GM12891 (cell line): ENCODE results near the gene ZNF385B.

ENCODE experiments used
- DNase-seq: peaks from one replicate; pipeline ENCODE4 v3.0.0; 2011; ENCODE audit warnings: low spot score; ENCODE audit not compliant: insufficient read length
- FAIRE-seq: peaks from 2 replicates; lab custom pipeline; 2011; peaks lifted over from hg19 to GRCh38; lab: Jason Lieb, UNC
- PAX5 ChIP-seq: IDR thresholded peaks from 2 replicates; pipeline ENCODE4 v1.6.1; 2011; ENCODE audit warnings: low read length, moderate library complexity, mild to moderate bottlenecking; ENCODE audit not compliant: insufficient read depth, severe bottlenecking
- POLR2A ChIP-seq: IDR thresholded peaks from 2 replicates; pipeline ENCODE4 v1.6.1; 2011; ENCODE audit warnings: low read depth, low read length, control low read depth
- POLR2AphosphoS5 ChIP-seq: IDR thresholded peaks from 2 replicates; pipeline ENCODE4 v1.6.1; 2011; ENCODE audit warnings: low read depth, low read length, control low read depth
- POU2F2 ChIP-seq: IDR thresholded peaks from 2 replicates; pipeline ENCODE4 v1.6.1; 2011; ENCODE audit warnings: low read depth, mild to moderate bottlenecking, control low read depth, low read length, moderate library complexity
- SPI1 ChIP-seq: IDR thresholded peaks from 2 replicates; pipeline ENCODE4 v1.6.1; 2011; ENCODE audit warnings: low read depth, low read length, control low read depth
- TAF1 ChIP-seq: IDR thresholded peaks from 2 replicates; pipeline ENCODE4 v1.6.1; 2011; ENCODE audit warnings: low read depth, low read length, control low read depth

ZNF385B gene

DNA sequence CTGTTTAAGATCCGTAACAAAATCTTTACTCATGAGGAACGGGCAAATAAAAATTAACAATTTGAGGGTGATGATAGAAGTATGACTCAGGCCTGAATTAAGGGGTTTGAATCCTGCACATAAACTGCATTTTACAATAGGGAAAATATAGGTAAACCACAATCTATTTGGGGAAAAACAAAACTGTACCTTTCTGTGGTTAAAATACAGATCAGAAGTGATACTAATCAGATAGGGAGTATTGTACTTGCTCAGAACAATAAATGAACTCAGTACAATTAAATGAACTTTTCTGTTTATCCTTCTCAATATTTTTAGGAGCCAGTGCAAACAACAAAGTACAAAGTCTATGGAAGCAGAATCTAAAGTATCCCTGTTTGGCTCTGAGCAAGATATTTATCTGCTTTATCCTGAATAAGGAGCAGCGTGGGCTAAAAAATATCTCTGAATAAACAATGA, 287.3 kb downstream of the ZNF385B start:
- DNase-seq = no peak
- TF ChIP-seq TAF1 (no peak), POLR2AphosphoS5 (no peak)
- no peak for FAIRE-seq

DNA sequence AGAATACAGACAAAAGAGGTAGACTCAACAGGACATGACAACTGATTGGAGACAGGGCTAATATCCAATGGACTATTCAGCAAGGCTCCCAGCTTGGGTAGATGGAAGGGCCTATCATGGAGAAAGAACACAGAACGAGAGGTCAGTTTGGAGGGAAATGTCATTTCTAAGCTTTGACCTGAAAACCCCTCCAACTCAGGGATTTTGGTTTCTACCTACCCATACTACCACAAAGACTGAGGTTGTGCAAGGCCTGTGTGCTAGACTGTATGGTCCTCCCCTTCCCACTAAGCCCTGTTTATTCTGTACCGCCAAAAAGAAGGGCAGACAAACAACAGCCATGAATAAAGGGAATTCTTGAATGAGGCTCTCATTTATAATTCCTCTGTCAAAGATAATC, 288.9 kb downstream of the ZNF385B start:
- FAIRE-seq = no peak
- TF ChIP-seq POLR2A = no peak
- no peak for TF ChIP-seq TAF1
- TF ChIP-seq POU2F2 = no peak
- TF ChIP-seq POLR2AphosphoS5 = no peak
- no peak for TF ChIP-seq PAX5
- TF ChIP-seq SPI1 = no peak
- DNase-seq = no peak

GRCh38 chr2:179571721-179572120, 289.7 kb downstream of the ZNF385B start:
- DNase-seq = no peak
- TF ChIP-seq PAX5 (no peak), POU2F2 (no peak), POLR2AphosphoS5 (no peak), TAF1 (no peak), POLR2A (no peak), SPI1 (no peak)
- no peak for FAIRE-seq

DNA sequence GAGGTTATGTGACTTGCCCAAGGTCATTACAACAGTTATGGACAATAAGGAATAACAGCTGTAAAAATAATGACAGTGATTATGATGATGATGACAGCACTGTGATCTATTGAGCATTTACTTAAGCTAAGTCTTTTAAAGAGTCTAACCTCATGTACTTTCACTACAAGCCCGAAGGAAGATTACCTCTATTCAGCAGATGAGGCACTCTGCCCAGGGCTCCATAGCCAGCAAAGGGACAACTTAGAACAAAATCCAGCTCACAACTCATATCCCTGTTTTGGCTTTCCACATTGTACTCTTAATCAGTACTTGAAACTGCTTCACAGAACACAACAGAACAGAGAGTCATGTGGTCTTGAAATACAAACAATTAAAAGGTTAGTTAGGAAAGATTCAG, 290.2 kb downstream of the ZNF385B start:
- FAIRE-seq (no peak), DNase-seq (no peak)
- TF ChIP-seq TAF1 (no peak), PAX5 (no peak), POU2F2 (no peak)

GRCh38 chr2:179569831-179570233, 291.6 kb downstream of the ZNF385B start:
- TF ChIP-seq PAX5 = no peak
- TF ChIP-seq POLR2A = no peak
- no peak for TF ChIP-seq POU2F2
- no peak for TF ChIP-seq POLR2AphosphoS5
- TF ChIP-seq SPI1 = no peak
- no peak for TF ChIP-seq TAF1
- DNase-seq (no peak), FAIRE-seq (no peak)

GRCh38 chr2:179565807-179566206, 295.6 kb downstream of the ZNF385B start:
- TF ChIP-seq SPI1 (no peak), TAF1 (no peak), POU2F2 (no peak), POLR2A (no peak), PAX5 (no peak), POLR2AphosphoS5 (no peak)
- FAIRE-seq (no peak), DNase-seq (no peak)

DNA sequence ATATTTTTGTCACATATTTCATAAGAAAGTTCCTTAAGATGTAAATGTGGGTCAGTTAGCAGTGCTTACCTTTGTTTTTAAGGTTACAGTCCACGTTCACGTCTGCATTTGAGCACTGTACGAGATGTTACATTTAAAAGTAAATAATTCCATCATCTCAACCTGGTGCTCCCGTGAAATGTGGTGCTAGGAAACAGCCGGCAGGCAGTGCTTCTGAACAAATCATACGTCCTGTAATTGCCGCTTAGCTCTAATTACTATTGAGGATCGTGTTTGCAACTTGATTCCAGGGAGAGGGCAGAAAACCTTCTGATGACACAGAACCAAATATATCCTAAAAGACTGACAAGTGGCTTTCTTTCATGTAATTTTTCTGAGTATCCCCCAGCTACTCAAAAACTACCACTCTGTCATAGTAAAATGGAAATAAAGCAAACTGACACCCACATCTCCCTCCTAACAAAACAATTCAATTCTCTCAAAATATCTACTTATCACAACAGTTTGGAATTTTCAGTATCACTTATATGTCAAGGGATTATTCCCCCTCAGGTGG, 299.0 kb downstream of the ZNF385B start:
- FAIRE-seq (no peak), DNase-seq (no peak)
- no peak for TF ChIP-seq SPI1
- TF ChIP-seq POLR2A = no peak
- no peak for TF ChIP-seq TAF1
- no peak for TF ChIP-seq PAX5
- no peak for TF ChIP-seq POLR2AphosphoS5
- no peak for TF ChIP-seq POU2F2

DNA sequence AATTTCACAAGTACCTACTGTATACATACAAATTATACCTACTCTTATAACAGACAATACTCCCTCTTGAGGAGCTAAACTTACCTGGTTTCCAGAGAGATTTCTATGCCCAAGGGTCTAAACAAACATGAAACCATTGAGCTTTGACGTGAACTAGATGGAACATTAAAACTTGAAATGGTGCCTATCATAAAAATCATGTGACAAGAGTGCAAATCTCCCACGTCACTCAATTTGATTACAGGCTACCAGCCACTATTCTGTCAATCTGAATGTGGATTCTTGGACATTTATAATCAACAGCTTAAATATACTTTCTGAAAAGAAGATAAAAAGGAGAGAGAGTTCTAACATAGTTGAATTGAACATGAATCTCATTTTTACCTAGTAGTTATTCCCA, 299.7 kb downstream of the ZNF385B start:
- no peak for TF ChIP-seq PAX5
- no peak for TF ChIP-seq POLR2AphosphoS5
- TF ChIP-seq POLR2A = no peak
- TF ChIP-seq SPI1 = no peak
- no peak for FAIRE-seq
- DNase-seq = no peak

DNA sequence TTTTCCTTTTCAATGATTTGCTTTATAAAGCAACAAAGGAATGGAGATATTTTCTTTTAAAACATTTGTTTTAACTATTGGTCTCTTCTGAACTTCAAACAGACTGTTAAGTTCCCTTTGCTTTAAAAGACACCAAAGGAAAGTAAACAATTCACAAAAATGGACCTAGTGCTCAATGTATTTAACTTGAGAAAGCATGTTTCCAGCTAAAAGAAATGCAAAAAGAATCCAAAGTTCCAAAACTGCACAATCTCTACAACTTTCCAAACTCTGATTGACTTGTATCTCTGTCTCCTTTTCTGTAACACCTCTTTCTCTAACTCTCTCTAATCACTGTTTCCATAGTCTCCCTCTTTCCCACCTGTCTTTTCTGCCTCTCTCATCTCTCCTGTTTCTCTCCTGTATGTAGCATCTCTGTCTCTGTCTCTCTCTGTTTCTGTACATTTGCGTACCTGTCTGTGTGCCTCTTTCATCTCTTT, 301.1 kb downstream of the ZNF385B start:
- no peak for FAIRE-seq
- no peak for TF ChIP-seq POLR2AphosphoS5
- no peak for TF ChIP-seq POLR2A
- no peak for TF ChIP-seq SPI1
- TF ChIP-seq TAF1 = no peak
- TF ChIP-seq POU2F2 = no peak
- no peak for TF ChIP-seq PAX5
- DNase-seq = no peak

GRCh38 chr2:179559108-179559806, 302.2 kb downstream of the ZNF385B start:
- FAIRE-seq (no peak), DNase-seq (no peak)
- TF ChIP-seq POLR2A (no peak), TAF1 (no peak), POLR2AphosphoS5 (no peak), PAX5 (no peak), SPI1 (no peak), POU2F2 (no peak)
